CD14-positive monocyte (primary cell): ENCODE data around the gene KLHL13. TPM values are rescaled to one million over a fixed set of nuclear protein-coding genes. Genes with fewer than 3 reads are reported as not detected.
"Not testable (repeated sequence)": the region's sequence is repeated elsewhere in the genome, so short reads cannot be mapped to it uniquely, and the experiment has no call there.

ENCODE experiments used
- DNase-seq, 3 donors: peaks; one replicate each; pipeline ENCODE4 v3.0.0-alpha.2; 2011 to 2022
- H2AFZ ChIP-seq: 2 replicates; pipeline ENCODE4 v1.6.0; 2012; ENCODE audit warnings: mild to moderate bottlenecking, low read depth, low read length, inconsistent platforms; ENCODE audit not compliant: insufficient read depth, poor library complexity, severe bottlenecking
- H3K27ac ChIP-seq, 2 donors: 1 replicate in 1 of 2; 2 replicates in 1 of 2; pipeline ENCODE4 v1.5.1; 2012 to 2013; ENCODE audit warnings: low read length in 2 of 2, control low read depth in 1 of 2, inconsistent platforms in 1 of 2, low read depth in 1 of 2, mild to moderate bottlenecking in 1 of 2
- H3K27me3 ChIP-seq, 2 donors: one replicate each; pipeline versions ENCODE4 v1.6.0 to v1.6.1; 2011 to 2013; ENCODE audit warnings: low read length in 2 of 2; ENCODE audit not compliant: control insufficient read depth in 2 of 2, insufficient read depth in 2 of 2
- H3K36me3 ChIP-seq, 2 donors: replicated peaks in 1 of 2; 1 replicate in 1 of 2; 2 replicates in 1 of 2; pipeline versions ENCODE4 v1.5.1 to v1.6.1; 2012 to 2013; ENCODE audit warnings: low read length in 2 of 2, control low read depth in 1 of 2, inconsistent platforms in 1 of 2, mild to moderate bottlenecking in 1 of 2; ENCODE audit not compliant: insufficient read depth in 2 of 2, control insufficient read depth in 1 of 2
- H3K4me1 ChIP-seq, 2 donors: 1 replicate in 1 of 2; 2 replicates in 1 of 2; pipeline versions ENCODE4 v1.5.1 to v1.6.1; 2012 to 2013; ENCODE audit warnings: low read length in 2 of 2, control low read depth in 1 of 2, inconsistent platforms in 1 of 2, mild to moderate bottlenecking in 1 of 2, moderate library complexity in 1 of 2; ENCODE audit not compliant: insufficient read depth in 2 of 2, control insufficient read depth in 1 of 2
- H3K4me2 ChIP-seq: replicated peaks from 2 replicates; pipeline ENCODE3; 2012; ENCODE audit warnings: low read length, moderate library complexity, mild to moderate bottlenecking; ENCODE audit not compliant: poor library complexity, severe bottlenecking; ENCODE audit errors: extremely low read depth
- H3K4me3 ChIP-seq, 3 experiments: fragments of 200-600 bp in 1 of 3; sonication (generic) in 1 of 3; replicated peaks in 1 of 3; 1 replicate in 2 of 3; 2 replicates in 1 of 3; pipeline ENCODE4 v1.5.1; 2011 to 2013; ENCODE audit warnings: low read length in 3 of 3, mild to moderate bottlenecking in 3 of 3, control low read depth in 2 of 3, low read depth in 2 of 3, inconsistent platforms in 1 of 3, moderate library complexity in 1 of 3
- H3K79me2 ChIP-seq: 2 replicates; pipeline ENCODE4 v1.6.0; 2012; ENCODE audit warnings: mild to moderate bottlenecking, control low read depth, inconsistent platforms, low read length, moderate library complexity; ENCODE audit not compliant: insufficient read depth
- H3K9ac ChIP-seq: 2 replicates; pipeline ENCODE4 v1.6.0; 2017; ENCODE audit warnings: low read length, mild to moderate bottlenecking; ENCODE audit not compliant: insufficient read depth, poor library complexity, severe bottlenecking
- H3K9me3 ChIP-seq, 2 donors: replicated peaks in 1 of 2; 1 replicate in 1 of 2; 2 replicates in 1 of 2; pipeline versions ENCODE4 v1.5.1 to v1.6.1; 2012 to 2013; ENCODE audit warnings: low read length in 2 of 2, control low read depth in 1 of 2; ENCODE audit not compliant: control insufficient read depth in 1 of 2, insufficient read depth in 1 of 2
- H4K20me1 ChIP-seq: 2 replicates; pipeline ENCODE4 v1.6.0; 2012; ENCODE audit warnings: mild to moderate bottlenecking, low read length, control low read depth, moderate library complexity; ENCODE audit not compliant: insufficient read depth
- H3K27ac Mint-ChIP-seq, 7 donors: one replicate each; pipeline ENCODE4 v1.8.0; 2020; ENCODE audit warnings: mild to moderate bottlenecking in 7 of 7, mixed read lengths in 7 of 7, moderate library complexity in 6 of 7, inconsistent platforms in 2 of 7
- H3K27me3 Mint-ChIP-seq, 3 donors: one replicate each; pipeline ENCODE4 v1.8.0; 2021 to 2022; ENCODE audit warnings: low read depth in 3 of 3, mild to moderate bottlenecking in 3 of 3, mixed read lengths in 3 of 3, moderate library complexity in 3 of 3, inconsistent platforms in 1 of 3
- H3K36me3 Mint-ChIP-seq, 2 donors: one replicate each; pipeline ENCODE4 v1.8.0; 2020; ENCODE audit warnings: mixed read lengths in 2 of 2, inconsistent platforms in 1 of 2, mild to moderate bottlenecking in 1 of 2
- H3K4me1 Mint-ChIP-seq: one replicate; pipeline ENCODE4 v1.8.0; 2020; ENCODE audit warnings: mild to moderate bottlenecking, mixed read lengths
- H3K4me3 Mint-ChIP-seq, 2 donors: one replicate each; pipeline ENCODE4 v1.8.0; 2020; ENCODE audit warnings: mild to moderate bottlenecking in 2 of 2, mixed read lengths in 2 of 2, moderate library complexity in 1 of 2
- H3K9me3 Mint-ChIP-seq, 7 donors: one replicate each; pipeline ENCODE4 v1.8.0; 2020 to 2022; ENCODE audit warnings: mixed read lengths in 7 of 7, mild to moderate bottlenecking in 6 of 7, moderate library complexity in 6 of 7, inconsistent platforms in 2 of 7
- WGBS: methylation state at CpG from one replicate; pipeline ENCODE4 v1.1.5; 2013; ENCODE audit warnings: missing lambda C conversion rate; ENCODE audit not compliant: insufficient coverage; 5-methylcytosine and 5-hydroxymethylcytosine counted together
- intact Hi-C, 2 donors: fragments of 100-400 bp; cut with micrococcal nuclease; formaldehyde crosslinking; loops; one replicate each; pipeline versions ENCODE4 v1.15.0 to v1.15.1; 2023
- polyA plus RNA-seq, 3 donors: library from polyadenylated mRNA; depleted of rRNA in 1 of 3; unstranded in 2 of 3; stranded (reverse) in 1 of 3; fragments of 300-500 nt in 2 of 3; fragments of >200 nt in 1 of 3; fragmentation: Illumina TruSeq in 2 of 3; gene quantifications; 1 replicate in 2 of 3; 2 replicates in 1 of 3; pipeline ENCODE4 v1.2.3, GENCODE V29; 2012 to 2021
- TF ChIP-seq, protein P1 (sequence below): fragments of 200-600 bp; IDR thresholded peaks from one replicate; pipeline ENCODE4 v1.8.0; 2022; ENCODE audit warnings: antibody characterized with exemption, mild to moderate bottlenecking

KLHL13 gene
- polyA plus RNA-seq, 3 donors, result 0.05 to 0.41 (median 0.10) TPM

DNA sequence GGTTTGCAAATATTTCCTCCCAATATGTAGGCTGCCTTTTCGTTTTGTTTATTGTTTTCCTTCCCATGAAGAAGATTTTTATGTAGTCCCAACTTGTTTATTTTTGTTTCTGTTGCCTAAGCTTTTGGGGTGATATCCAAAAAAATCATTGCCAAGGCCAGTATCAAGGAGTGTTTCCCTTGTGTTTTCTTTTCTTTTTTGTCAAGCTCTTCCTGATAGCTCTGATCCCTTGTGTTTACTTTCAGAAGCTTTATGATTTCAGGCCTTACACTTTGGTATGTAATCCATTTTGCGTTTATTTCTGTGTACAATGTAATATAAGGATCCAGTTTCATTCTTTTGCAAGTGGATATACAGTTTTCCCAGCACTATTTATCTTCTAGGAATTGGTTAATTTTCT is 93.9 kb downstream of the KLHL13 start:
- no peak overlapping the region for H3K4me3 ChIP-seq
- no peak overlapping the region for H3K4me2 ChIP-seq
- H3K9me3 Mint-ChIP-seq, result peaks cover 0 to 3% (median 0%) of the 10 kb centered on the region in 7 donors
- H3K27ac ChIP-seq, result no peak overlapping the region
- H3K27ac Mint-ChIP-seq, result no peak overlapping the region
- TF ChIP-seq, protein P1, sequence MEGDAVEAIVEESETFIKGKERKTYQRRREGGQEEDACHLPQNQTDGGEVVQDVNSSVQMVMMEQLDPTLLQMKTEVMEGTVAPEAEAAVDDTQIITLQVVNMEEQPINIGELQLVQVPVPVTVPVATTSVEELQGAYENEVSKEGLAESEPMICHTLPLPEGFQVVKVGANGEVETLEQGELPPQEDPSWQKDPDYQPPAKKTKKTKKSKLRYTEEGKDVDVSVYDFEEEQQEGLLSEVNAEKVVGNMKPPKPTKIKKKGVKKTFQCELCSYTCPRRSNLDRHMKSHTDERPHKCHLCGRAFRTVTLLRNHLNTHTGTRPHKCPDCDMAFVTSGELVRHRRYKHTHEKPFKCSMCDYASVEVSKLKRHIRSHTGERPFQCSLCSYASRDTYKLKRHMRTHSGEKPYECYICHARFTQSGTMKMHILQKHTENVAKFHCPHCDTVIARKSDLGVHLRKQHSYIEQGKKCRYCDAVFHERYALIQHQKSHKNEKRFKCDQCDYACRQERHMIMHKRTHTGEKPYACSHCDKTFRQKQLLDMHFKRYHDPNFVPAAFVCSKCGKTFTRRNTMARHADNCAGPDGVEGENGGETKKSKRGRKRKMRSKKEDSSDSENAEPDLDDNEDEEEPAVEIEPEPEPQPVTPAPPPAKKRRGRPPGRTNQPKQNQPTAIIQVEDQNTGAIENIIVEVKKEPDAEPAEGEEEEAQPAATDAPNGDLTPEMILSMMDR, result no peak
- H4K20me1 ChIP-seq, result no peaks in the 10 kb centered on the region
- H3K27me3 ChIP-seq, result no peaks in the 10 kb centered on the region
- H2AFZ ChIP-seq, result no peak overlapping the region
- no peaks in the 10 kb centered on the region for H3K36me3 ChIP-seq
- no peaks in the 10 kb centered on the region for H3K4me1 ChIP-seq
- H3K27me3 Mint-ChIP-seq, result no peaks in the 10 kb centered on the region
- DNase-seq, result no peak
- no peaks in the 10 kb centered on the region for H3K79me2 ChIP-seq
- H3K4me3 Mint-ChIP-seq, result no peak overlapping the region
- H3K9me3 ChIP-seq, result no peaks in the 10 kb centered on the region
- whole genome bisulfite sequencing, result no CpG with 5 or more reads among the region's 2 CpGs
- H3K36me3 Mint-ChIP-seq, result no peaks in the 10 kb centered on the region
- no peak overlapping the region for H3K9ac ChIP-seq
- intact Hi-C loops, result no loop called here
- peaks cover 2% of the 10 kb centered on the region for H3K4me1 Mint-ChIP-seq

DNA sequence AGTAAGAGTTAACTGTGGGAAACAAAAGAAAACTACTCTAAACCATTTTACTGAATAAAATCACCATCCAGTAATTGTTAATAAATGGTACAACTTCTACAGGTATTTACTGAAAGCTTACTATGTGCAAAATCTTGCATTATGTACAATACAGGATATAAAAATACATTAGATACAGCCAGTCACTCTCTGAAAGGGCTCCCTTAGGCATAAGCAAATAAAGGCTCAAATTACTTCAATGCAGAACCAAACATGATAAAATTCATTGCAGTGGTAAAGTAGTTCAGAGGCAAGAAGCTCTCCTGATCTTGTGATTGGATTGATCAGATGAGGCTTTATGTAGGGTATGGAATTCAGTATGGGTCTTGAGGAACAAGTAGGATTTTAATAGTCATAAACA is 100.2 kb downstream of the KLHL13 start:
- no peak overlapping the region for H3K27ac ChIP-seq
- no peaks in the 10 kb centered on the region for H4K20me1 ChIP-seq
- Mint-ChIP-seq H3K36me3 (no peaks in the 10 kb centered on the region), H3K27me3 (no peaks in the 10 kb centered on the region), H3K4me3 (no peak overlapping the region), H3K9me3 (peaks cover 0 to 11% (median 3%) of the 10 kb centered on the region in 7 donors), H3K4me1 (no peaks in the 10 kb centered on the region), H3K27ac (no peak overlapping the region)
- H2AFZ ChIP-seq, result no peak overlapping the region
- H3K9ac ChIP-seq, result no peak overlapping the region
- H3K9me3 ChIP-seq, result no peaks in the 10 kb centered on the region
- H3K4me1 ChIP-seq, result no peaks in the 10 kb centered on the region
- intact Hi-C loops, result no loop called here
- no peaks in the 10 kb centered on the region for H3K36me3 ChIP-seq
- H3K4me3 ChIP-seq, result no peak overlapping the region
- H3K4me2 ChIP-seq, result no peak overlapping the region
- no peaks in the 10 kb centered on the region for H3K27me3 ChIP-seq
- no peak for DNase-seq
- H3K79me2 ChIP-seq, result no peaks in the 10 kb centered on the region
- TF ChIP-seq, protein P1, result no peak

DNA sequence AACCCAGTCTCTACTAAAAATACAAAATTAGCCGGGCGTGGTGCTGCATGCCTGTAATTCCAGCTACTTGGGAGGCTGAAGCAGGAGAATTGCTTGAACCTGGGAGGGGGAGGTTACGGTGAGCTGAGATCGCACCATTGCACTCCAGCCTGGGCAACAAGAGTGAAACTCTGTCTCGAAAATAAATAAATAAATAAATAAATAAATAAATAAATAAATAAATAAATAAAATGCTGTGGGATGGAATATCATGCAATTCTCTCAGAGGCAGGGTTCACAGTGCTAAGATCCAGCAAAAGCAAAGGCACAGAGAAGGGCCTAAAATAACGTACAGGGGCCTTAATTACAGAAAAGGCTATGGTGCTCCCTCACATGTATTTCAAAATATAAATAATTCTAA is 114.2 kb downstream of the KLHL13 start:
- H3K9me3 ChIP-seq, H3K9me3 Mint-ChIP-seq, H3K36me3 Mint-ChIP-seq, H3K27me3 Mint-ChIP-seq, H3K27ac Mint-ChIP-seq, DNase-seq, H3K4me3 Mint-ChIP-seq, H3K79me2 ChIP-seq, H3K4me2 ChIP-seq, intact Hi-C loops, H3K27ac ChIP-seq, H3K4me1 Mint-ChIP-seq, H3K4me1 ChIP-seq, H3K27me3 ChIP-seq, H3K4me3 ChIP-seq, H3K9ac ChIP-seq, H2AFZ ChIP-seq, H4K20me1 ChIP-seq, H3K36me3 ChIP-seq: not testable (repeated sequence)
- WGBS, result no CpG with 5 or more reads among the region's 6 CpGs
